Stimulated activated naive CD8-positive, alpha-beta T cell treated with anti-CD3 and anti-CD28 coated beads, Interleukin-15, Interleukin-2, amounts not matched to agents 100 U/mL and 50 U/mL, for 24 hours (primary cell): ENCODE data around the gene BRDT.

ENCODE experiments used
- ATAC-seq: fragments of 150-1000 bp; cut with Tn5 transposase; one replicate; pipeline ENCODE4 v1.10.0; 2021
- DNase-seq: peaks from one replicate; pipeline ENCODE4 v3.0.0; 2021

The BRDT gene

DNA sequence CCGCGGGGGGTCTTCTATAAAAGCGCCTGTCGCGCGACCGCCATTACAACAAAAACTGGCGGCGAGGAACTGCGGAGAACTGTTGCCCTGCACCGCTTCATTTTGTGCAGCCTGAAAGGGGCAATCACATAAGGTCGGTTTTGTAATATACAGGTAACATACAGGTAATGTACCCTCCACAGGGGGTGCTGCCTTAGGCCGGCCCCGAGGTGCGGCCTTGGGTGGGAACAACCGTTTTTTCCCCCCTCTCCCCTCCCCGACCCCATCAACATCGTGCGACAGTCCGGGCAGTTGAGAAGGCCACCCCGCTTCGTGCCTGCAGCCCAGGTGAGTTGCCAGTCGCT is at the start of gene BRDT:
Gene BRDT, plus strand, starts transcription at position 46 of the 344 bp plus-strand sequence. CDS start 13,354 bp downstream, outside the sequence.
- ATAC-seq, result no peak
- no peak for DNase-seq

- no peak for ATAC-seq
- DNase-seq, result no peak
Measured at GRCh38 chr1:91900562-91900961, 48.6 kb upstream of the BRDT start.

DNA sequence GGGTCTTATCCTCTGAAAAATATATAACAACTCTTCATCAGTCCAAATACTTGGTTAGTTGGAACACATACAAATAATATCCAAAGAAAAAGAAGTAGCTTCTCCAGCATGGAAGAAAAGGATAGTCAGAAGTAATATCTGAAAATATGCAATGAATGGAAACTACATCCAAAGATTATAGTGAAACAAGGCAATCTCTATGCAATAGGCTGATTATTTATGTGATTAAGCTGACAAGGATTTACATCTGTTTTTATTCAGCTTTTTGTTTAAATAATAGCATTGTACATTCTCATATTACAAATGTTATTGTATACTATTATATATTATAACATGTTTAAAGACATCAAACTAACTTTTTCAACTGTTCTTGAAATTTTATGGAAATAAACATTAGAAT is 48.0 kb upstream of the BRDT start:
- no peak for ATAC-seq
- no peak for DNase-seq

GRCh38 chr1:91912266-91912665 is 36.9 kb upstream of the BRDT start:
- ATAC-seq, result no peak
- no peak for DNase-seq

DNA sequence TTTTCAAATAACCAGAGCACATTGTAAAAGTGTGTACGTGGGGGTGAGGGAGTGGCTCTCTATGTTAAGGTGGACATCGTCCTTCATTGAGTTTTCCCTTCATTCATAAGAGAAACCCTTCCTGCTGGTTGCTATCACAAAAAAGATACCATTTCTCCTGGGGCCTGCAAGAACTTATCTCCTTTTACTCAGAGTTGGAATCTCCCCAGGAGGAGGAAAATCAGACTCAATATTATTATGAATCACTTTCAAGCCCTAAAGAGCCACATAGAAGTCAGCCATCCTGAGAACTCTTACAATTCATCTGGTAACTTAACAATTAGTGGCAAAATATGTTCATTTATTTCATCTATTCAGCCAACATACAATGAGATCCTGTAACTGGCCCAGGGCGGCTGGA is 36.2 kb upstream of the BRDT start:
- ATAC-seq, result no peak
- DNase-seq, result no peak

DNA sequence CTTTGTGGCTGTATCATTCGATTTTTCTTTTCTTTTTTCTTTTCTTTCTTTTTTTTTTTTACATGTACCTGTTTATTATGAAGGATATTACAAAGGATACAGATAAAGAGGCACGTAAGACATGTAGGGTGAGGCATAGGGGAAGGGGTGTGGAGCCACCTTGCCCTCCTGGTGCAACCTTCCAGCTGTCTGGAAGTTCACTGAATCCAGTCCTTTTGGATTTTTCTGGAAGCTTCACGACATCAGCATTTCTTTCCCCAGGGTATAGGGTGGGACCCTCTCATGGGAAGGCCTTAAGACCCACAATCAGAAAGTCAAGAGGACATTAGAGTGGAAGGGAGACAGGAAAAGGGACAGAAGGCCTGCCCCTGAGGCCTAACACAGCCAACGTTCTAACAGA is 33.2 kb upstream of the BRDT start:
- no peak for ATAC-seq
- DNase-seq, result no peak

GRCh38 chr1:91916811-91917460 is 32.3 kb upstream of the BRDT start:
- DNase-seq (no peak), ATAC-seq (no peak)

- DNase-seq, result no peak
- ATAC-seq, result no peak
Measured at GRCh38 chr1:91919962-91920361, 29.2 kb upstream of the BRDT start.

DNA sequence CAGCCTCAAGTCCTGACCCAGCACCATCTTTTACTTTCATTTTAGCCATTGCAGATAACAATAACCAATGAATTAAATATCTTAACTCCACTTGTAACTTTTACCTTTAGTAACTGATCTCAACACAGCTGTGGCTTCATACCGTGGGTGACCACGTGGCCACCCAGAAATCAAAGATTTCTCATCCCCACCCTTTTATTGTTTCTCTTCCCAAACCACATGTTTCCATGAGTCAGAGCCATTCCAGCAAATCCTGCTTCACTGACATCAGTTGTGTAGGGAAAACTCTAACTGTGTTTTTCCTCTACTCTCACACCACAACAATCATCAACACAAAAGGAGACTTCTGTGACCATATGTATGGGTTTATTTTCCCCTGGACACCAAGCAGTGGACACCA is 25.1 kb upstream of the BRDT start:
- DNase-seq, result no peak
- no peak for ATAC-seq

DNA sequence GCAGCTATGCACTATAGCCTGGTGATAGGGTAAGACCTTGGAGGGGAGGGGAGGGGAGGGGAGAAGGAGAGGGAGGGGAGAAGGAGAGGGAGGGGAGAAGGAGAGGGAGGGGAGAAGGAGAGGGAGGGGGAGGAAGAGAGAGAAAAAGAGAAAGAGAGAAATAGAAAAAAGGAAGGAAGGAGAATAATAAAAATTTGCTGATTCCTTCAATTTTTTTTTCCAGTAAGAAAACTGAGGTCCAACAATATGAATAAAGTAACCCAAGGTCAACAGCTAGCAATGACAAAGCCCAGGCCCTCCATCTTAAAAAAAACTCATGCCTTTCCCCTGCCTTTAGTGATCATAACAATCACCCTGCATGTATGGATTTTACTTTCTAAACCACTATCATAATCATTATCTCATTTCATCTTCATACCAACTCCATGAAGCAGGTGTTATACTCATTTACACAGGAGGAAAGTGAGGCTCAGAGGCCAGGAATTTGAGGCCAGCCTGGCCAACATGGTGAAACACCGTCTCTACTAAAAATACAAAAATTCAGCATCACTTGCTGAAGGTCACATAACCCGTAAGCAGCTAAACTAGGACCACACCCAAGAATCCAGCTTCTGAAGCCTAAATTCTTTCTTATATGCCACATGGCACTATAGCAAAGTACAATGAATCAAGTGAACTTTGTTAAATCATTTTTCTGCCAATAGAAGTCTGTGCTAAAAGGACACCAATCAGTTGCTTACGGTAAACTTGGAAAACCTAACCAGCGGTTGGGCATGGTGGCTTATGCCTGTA is 23.4 kb upstream of the BRDT start:
- no peak for DNase-seq
- no peak for ATAC-seq

DNA sequence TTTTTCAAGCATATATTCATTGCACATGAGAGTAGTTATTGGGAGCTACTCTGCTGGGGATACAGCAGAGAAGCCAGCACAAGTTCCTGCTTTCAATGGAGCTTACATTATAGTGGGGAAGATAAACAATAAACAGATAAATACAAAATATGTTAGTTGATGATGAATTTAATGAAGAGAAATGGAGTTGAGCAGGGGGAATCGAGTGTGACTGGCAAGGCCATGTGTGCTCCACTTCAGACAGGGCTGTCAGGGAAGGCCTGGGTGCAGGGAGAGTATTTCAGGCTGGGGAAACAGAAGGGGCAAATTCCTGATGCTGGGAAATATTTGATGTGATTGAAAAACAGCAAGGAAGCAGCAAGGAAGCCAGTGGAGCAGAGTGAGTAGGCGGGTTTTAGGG is 21.2 kb upstream of the BRDT start:
- ATAC-seq, result no peak
- DNase-seq, result no peak

DNA sequence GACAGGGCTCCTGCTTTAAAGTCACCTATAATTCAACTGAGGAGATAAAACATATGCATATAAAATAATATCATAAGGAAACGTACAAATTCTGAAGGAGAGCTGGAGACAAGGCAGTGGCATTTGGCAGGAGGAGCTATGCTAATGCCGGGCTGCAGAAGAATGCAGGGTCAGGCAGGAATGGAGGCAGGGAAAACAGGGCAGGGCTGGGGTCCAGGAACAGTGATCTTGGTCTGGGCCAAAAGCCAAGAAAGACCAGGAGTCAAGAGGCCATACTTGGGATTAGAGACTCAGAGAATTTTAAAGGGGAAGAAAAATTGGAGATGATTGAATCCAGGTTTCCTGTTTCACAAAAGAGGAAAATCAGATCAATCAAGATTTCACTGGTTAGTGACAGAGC is 20.0 kb upstream of the BRDT start:
- ATAC-seq (no peak), DNase-seq (no peak)

DNA sequence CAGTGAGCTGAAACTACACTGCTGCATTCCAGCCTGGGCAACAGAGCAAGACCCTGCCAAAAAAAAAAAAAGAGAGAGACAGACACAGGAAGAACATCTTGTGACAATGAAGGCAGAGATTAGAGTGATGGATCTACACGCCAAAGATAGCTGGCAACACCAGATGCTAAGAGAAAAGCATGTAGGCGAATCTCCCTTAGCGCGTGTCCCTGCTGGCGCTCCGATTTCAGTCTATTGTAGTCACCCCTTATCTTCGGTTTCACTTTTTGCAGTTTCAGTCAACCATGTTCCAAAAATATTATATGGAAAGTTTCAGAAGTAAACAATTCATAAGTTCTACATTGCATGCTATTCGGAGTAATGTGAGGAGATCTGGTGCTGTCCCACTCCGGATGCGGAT is 11.6 kb upstream of the BRDT start:
- DNase-seq (no peak), ATAC-seq (no peak)

DNA sequence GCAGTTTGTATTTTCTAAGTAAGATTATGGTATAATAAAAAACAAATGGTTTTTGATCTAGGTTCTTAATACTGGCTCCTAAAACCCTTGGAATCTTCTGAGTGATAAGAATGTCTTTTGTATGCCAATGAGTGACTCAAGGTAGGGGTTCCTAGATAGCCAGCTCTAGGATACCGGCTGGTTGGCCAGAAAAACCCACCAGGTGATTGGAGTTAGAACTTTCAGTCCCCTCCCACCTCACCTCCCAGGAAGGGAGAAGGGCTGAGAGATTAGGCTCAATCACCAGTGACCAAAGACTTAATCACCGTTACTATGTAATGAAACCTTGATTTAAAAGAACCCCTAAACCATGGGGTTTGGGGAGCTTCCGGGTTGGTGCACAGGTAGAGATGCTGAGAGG is 8.7 kb upstream of the BRDT start:
- ATAC-seq, result no peak
- DNase-seq, result no peak

- no peak for DNase-seq
- ATAC-seq, result no peak
Measured at GRCh38 chr1:91944087-91944486, 5.1 kb upstream of the BRDT start.

GRCh38 chr1:91948097-91948496 is 1.1 kb upstream of the BRDT start:
- ATAC-seq, result peak; percentile 28

DNA sequence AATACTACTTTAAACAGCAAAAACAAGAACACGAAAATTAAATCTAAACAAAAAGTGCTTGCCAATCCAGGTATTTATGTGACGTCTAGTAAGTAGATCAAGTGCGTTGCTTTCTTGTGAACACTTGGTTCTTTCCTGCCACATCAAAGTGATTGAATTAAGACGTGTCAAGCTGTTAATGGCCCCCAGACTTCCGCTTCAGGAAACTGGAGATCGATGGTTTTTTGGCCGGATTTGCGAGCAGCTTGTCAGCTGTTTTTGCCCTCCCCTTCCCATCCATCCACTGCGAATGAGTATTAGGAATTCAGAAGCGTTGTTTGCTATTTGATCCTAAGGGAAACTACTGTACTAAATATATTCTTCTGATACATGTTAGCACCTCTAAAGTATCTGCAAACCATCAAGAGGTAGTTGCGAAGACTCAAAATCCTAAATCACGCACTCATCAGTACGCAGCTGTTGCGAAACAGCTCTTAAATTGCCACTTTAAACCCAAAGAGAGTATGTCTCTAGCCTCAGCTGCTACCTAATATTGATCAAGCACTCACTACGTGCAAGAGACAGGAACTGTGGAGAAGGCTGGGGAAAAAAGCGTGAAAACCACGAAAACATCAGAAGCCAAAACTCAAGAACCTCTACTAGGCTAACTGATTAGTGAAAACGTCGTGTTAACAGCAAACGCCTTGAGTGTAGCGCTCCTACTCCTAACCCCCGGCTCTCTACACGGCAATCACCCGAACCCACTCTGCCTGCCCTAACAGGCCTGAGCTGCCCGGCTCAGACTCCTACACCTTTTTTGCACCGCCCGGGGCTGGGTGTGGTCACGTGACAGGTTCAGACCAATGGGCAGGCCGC is 473 bp upstream of the BRDT start:
- DNase-seq (no peak), ATAC-seq (no peak)

More at GRCh38 chr1:91948097-91948496, 1.1 kb upstream of the BRDT start:
- no peak for DNase-seq

- ATAC-seq (no peak), DNase-seq (no peak)
Measured at GRCh38 chr1:91952187-91952586, 3.0 kb downstream of the BRDT start.

GRCh38 chr1:91958926-91959325 is 9.7 kb downstream of the BRDT start:
- DNase-seq (no peak), ATAC-seq (no peak)

GRCh38 chr1:91968334-91968733 is 19.1 kb downstream of the BRDT start:
- ATAC-seq (no peak), DNase-seq (no peak)

DNA sequence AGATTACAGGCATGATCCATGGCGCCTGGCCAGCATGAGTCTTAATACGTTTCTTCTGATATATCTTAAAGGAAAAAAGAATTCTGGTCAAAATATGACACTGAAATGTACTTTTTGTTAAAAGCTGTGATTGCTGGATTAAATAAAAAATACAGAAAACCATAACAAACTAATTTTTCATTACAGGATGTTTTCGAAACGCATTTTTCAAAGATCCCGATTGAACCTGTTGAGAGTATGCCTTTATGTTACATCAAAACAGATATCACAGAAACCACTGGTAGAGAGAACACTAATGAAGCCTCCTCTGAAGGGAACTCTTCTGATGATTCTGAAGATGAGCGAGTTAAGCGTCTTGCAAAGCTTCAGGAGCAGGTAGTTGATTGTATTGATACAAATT is 30.2 kb downstream of the BRDT start:
- no peak for ATAC-seq
- DNase-seq, result no peak

GRCh38 chr1:91980663-91981062 is 31.5 kb downstream of the BRDT start:
- DNase-seq, result no peak
- no peak for ATAC-seq

DNA sequence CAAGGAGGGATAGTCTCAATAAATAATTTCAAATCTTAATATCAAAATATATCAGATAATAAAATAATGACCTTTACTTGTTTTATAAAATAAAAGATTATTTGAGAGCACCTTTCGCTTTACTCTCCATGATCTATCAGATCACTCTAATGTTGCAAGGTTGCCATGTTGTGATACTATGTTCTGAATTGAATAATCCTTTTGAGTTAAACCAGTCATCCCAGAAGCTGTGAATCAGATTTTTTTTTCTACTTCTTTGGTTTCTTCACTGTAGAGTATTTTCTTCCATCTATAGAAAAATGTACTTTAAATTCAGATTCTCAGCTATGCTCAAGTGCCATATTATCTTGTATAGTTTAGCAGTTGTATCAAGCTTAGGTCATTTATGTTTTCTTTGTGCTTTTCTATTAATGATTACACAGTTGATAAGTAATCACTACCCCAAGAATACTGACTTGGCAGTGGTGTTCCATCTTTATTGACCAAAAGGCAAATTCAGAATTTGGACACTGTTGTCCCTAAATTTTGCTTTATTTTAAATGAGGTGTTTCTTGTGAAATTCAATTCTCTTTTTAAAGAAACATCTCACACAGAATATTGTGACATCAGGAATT is 32.9 kb downstream of the BRDT start:
- no peak for ATAC-seq
- no peak for DNase-seq
